GM12878 (cell line): ENCODE measurements around the gene SRBD1. TPM values are rescaled to one million over a fixed set of nuclear protein-coding genes. Genes with fewer than 3 reads are reported as not detected.
A peak's percentile ranks its signal among the peaks of the same experiment; 100 is the strongest.

Experiments
- ATAC-seq: fragments of 200-7000 bp; cut with Tn5 transposase; 3 replicates; pipeline ENCODE4 v1.9.1; 2020; ENCODE audit warnings: mild to moderate bottlenecking, moderate library complexity
- BruUV-seq: library from RNA; stranded (reverse); fragments of 400-500 nt; replicated peaks from 2 replicates; lab custom pipeline; 2021; lab: Mats Ljungman, UMichigan
- CTCF ChIA-PET: fragments of 300-600 bp; sonication (Branson Sonifier 250); formaldehyde crosslinking; extraction: SDS; loops from one replicate; lab custom pipeline; 2021; ENCODE audit warnings: inconsistent platforms; lab: Yijun Ruan, JAX
- POLR2A ChIA-PET: fragments of 350-600 bp; formaldehyde crosslinking; extraction: SDS; loops from one replicate; lab custom pipeline; 2021; ENCODE audit warnings: inconsistent platforms; lab: Charles Lee
- RAD21 ChIA-PET: fragments of 300-600 bp; sonication (Branson Sonifier 250); formaldehyde crosslinking; loops from one replicate; lab custom pipeline; 2023; ENCODE audit warnings: antibody characterized with exemption; ENCODE audit not compliant: unreplicated experiment; lab: Charles Lee
- SMC1A ChIA-PET: fragments of 300-600 bp; sonication (Branson Sonifier 250); formaldehyde crosslinking; loops from one replicate; lab custom pipeline; 2023; ENCODE audit not compliant: unreplicated experiment, uncharacterized antibody; lab: Charles Lee
- DNase-seq: peaks from one replicate; pipeline ENCODE4 v3.0.0-alpha.2; 2011; ENCODE audit warnings: low read depth, low spot score
- FAIRE-seq: peaks from 3 replicates; lab custom pipeline; 2011; peaks lifted over from hg19 to GRCh38; lab: Jason Lieb, UNC
- H2AFZ ChIP-seq: 2 replicates; pipeline ENCODE4 v1.6.0; 2011; ENCODE audit warnings: low read depth, low read length, control low read depth; ENCODE audit not compliant: control insufficient read depth
- H3K27ac ChIP-seq: 2 replicates; pipeline ENCODE4 v1.5.1; 2011; ENCODE audit warnings: control low read depth; ENCODE audit not compliant: control insufficient read depth, insufficient read depth
- H3K27me3 ChIP-seq, 2 experiments: replicated peaks in 1 of 2; 2 replicates each; pipeline versions ENCODE4 v1.6.0 to v1.6.1; 2011; ENCODE audit warnings: low read length in 1 of 2; ENCODE audit not compliant: control insufficient read depth in 2 of 2, insufficient read depth in 2 of 2
- H3K36me3 ChIP-seq, 2 experiments: 2 replicates each; pipeline ENCODE4 v1.5.1; 2011; ENCODE audit warnings: low read length in 1 of 2; ENCODE audit not compliant: control insufficient read depth in 2 of 2, insufficient read depth in 2 of 2
- H3K4me1 ChIP-seq: 2 replicates; pipeline ENCODE4 v1.6.1; 2011; ENCODE audit warnings: mild to moderate bottlenecking, low read length, moderate library complexity, mixed read lengths; ENCODE audit not compliant: control insufficient read depth, insufficient read depth
- H3K4me2 ChIP-seq: 2 replicates; pipeline ENCODE4 v1.6.0; 2011; ENCODE audit warnings: control low read depth; ENCODE audit not compliant: control insufficient read depth, insufficient read depth
- H3K4me3 ChIP-seq: fragments of 200-600 bp; sonication (generic); 2 replicates; pipeline ENCODE4 v1.5.1; 2016
- H3K79me2 ChIP-seq: 2 replicates; pipeline ENCODE4 v1.6.0; 2011; ENCODE audit warnings: low read length; ENCODE audit not compliant: control insufficient read depth, insufficient read depth
- H3K9ac ChIP-seq: 2 replicates; pipeline ENCODE4 v1.8.0; 2011; ENCODE audit warnings: low read length, control low read depth, mixed read lengths; ENCODE audit not compliant: control insufficient read depth, insufficient read depth
- H3K9me3 ChIP-seq: replicated peaks from 3 replicates; pipeline ENCODE4 v1.5.1; 2011; ENCODE audit warnings: mild to moderate bottlenecking, low read length; ENCODE audit not compliant: control insufficient read depth, insufficient read depth
- H4K20me1 ChIP-seq: 2 replicates; pipeline ENCODE4 v1.6.0; 2011; ENCODE audit not compliant: control insufficient read depth, insufficient read depth
- ASH2L ChIP-seq: fragments of 300-600, 200-600 bp; sonication (generic); IDR thresholded peaks from 2 replicates; pipeline ENCODE4 v1.6.1; 2017; ENCODE audit warnings: low read depth, mild to moderate bottlenecking, borderline replicate concordance
- BCL11A ChIP-seq: IDR thresholded peaks from 2 replicates; pipeline ENCODE4 v1.6.1; 2011; ENCODE audit warnings: low read depth, low read length
- CREM ChIP-seq: IDR thresholded peaks from 2 replicates; pipeline ENCODE4 v1.6.1; 2014; ENCODE audit warnings: antibody characterized with exemption, low read depth
- EGR1 ChIP-seq, 2 experiments: IDR thresholded peaks; 1 replicate in 1 of 2; 2 replicates in 1 of 2; pipeline ENCODE4 v1.6.1; 2011 to 2012; ENCODE audit warnings: low read depth in 2 of 2, low read length in 2 of 2, borderline replicate concordance in 1 of 2, mild to moderate bottlenecking in 1 of 2, moderate library complexity in 1 of 2
- NFYA ChIP-seq: IDR thresholded peaks from 2 replicates; pipeline ENCODE4 v1.6.1; 2011; ENCODE audit warnings: low read depth, mild to moderate bottlenecking, low read length, improper control_type of control experiment, borderline replicate concordance
- RAD21 ChIP-seq: IDR thresholded peaks from 2 replicates; pipeline ENCODE4 v1.6.1; 2011; ENCODE audit warnings: mild to moderate bottlenecking, low read depth, low read length, moderate library complexity; ENCODE audit not compliant: insufficient read depth
- TARDBP ChIP-seq: IDR thresholded peaks from 2 replicates; pipeline ENCODE4 v1.6.1; 2016; ENCODE audit warnings: borderline replicate concordance
- TCF12 ChIP-seq: IDR thresholded peaks from 2 replicates; pipeline ENCODE4 v1.6.1; 2011; ENCODE audit warnings: low read depth, mild to moderate bottlenecking, low read length
- WRNIP1 ChIP-seq: IDR thresholded peaks from 2 replicates; pipeline ENCODE4 v1.6.1; 2011; ENCODE audit warnings: low read depth, low read length, improper control_type of control experiment, borderline replicate concordance
- ZBED1 ChIP-seq: IDR thresholded peaks from 2 replicates; pipeline ENCODE4 v1.6.1; 2016; ENCODE audit warnings: borderline replicate concordance
- WGBS: methylation state at CpG from one replicate; pipeline ENCODE4 v1.1.6; 2016; ENCODE audit warnings: low lambda C conversion rate; ENCODE audit not compliant: insufficient replicate concordance, insufficient coverage; ENCODE audit errors: missing lambda C conversion rate; 5-methylcytosine and 5-hydroxymethylcytosine counted together
- in situ Hi-C: fragments of 300-500 bp; cut with MboI; formaldehyde crosslinking; loops from 9 replicates; pipeline ENCODE4 v1.14.3; 2018; ENCODE audit warnings: mixed read lengths
- intact Hi-C: fragments of 100-400 bp; cut with micrococcal nuclease; formaldehyde crosslinking; loops from one replicate; pipeline ENCODE4 v1.14.2; 2022; ENCODE audit not compliant: unreplicated experiment
- polyA plus RNA-seq, 11 experiments: library from polyadenylated mRNA; depleted of rRNA in 4 of 11; unstranded in 6 of 11; stranded (reverse) in 5 of 11; fragments of >200 nt; fragmentation: Nextera tagmentation in 4 of 11; fragmentation: Illumina TruSeq in 1 of 11; extraction: Ambion mirVana in 4 of 11; extraction: Trizol in 1 of 11; gene quantifications; 1 replicate in 1 of 11; 2 replicates in 10 of 11; pipeline versions ENCODE4 v1.2.1 to v1.2.3, GENCODE V29; 2011 to 2016; ENCODE audit warnings: inconsistent platforms in 2 of 11, missing spikeins in 2 of 11, low read depth in 1 of 11
- total RNA-seq, 4 experiments: library from RNA; depleted of rRNA in 3 of 4; stranded (reverse); fragments of >200 nt in 3 of 4; fragmentation: Illumina TruSeq in 1 of 4; extraction: Trizol in 1 of 4; gene quantifications; 2 replicates each; pipeline versions ENCODE4 v1.2.1 to v1.2.3, GENCODE V29; 2013 to 2021
- TF ChIP-seq, protein P1 (sequence below): IDR thresholded peaks from 2 replicates; pipeline ENCODE4 v1.6.1; 2011; ENCODE audit warnings: low read depth, mild to moderate bottlenecking, low read length, moderate library complexity, borderline replicate concordance; ENCODE audit errors: extremely low read depth

SRBD1 gene
- total and polyA plus RNA-seq, 10 of the 15 experiments (the other 5 are each of a cell fraction or from before 2014, with no cell fraction given) = 9.7 to 33.1 (median 20.1) TPM

GRCh38 chr2:45623098-45623497 is 12.0 kb upstream of the SRBD1 start (continued):
- no peak for TF ChIP-seq EGR1 (IDR thresholded peaks at IDR 0.05; ENCODE audit: borderline replicate concordance in 1 of 2, low read depth in 2 of 2, low read length in 2 of 2)
- no peak for TF ChIP-seq CREM
- no peak for TF ChIP-seq RAD21
- TF ChIP-seq WRNIP1 = no peak
- no peak for TF ChIP-seq NFYA
- TF ChIP-seq TARDBP = no peak
- TF ChIP-seq ASH2L = no peak
- no peak for TF ChIP-seq ZBED1
- TF ChIP-seq, all 136 proteins: peak for 0

DNA sequence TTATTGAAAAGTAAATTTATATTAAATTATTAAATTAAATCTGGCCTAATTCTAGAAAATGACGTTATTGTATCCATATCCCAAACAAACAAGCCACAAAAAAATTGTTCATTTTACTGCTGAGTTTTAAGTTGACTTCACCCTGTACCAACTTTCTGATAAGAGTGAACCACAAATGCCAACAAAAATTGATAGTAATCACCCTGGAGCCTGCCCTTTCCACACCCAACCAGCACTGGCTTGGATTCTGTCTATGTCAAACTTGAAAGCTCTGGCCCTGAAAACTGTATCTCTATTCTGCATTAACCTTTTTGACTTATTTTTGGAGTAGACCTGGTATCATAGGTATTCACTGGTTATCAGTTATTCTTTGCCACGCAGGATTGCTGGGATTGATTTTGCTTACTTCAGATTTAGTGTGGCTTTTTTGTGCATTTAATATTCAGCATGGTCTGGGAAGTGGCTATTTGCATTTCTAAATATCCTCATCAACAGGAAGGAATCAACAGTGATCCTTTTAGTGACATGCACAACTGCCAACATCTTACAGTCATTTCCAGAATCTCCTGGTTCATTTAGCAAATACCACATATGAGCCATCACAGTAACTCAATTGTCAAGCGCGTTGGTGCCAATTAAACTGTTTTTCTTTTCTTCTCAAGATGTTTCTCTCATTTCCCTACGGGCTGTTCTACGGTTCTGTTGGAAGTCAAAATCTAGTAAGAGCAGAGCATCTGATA is 11.4 kb upstream of the SRBD1 start:
- Histone ChIP-seq H3K36me3 (no peaks in the 10 kb centered on the region), H3K9me3 (no peaks in the 10 kb centered on the region), H3K4me2 (no peak overlapping the region), H4K20me1 (no peaks in the 10 kb centered on the region), H3K4me1 (no peaks in the 10 kb centered on the region)
- RAD21 ChIA-PET = no interaction called here
- BruUV-seq = no TSS peak
- POLR2A ChIA-PET = no interaction called here
- in situ Hi-C loops (no loop called here), intact Hi-C loops (no loop called here)
- CTCF ChIA-PET = no interaction called here
- TF ChIP-seq, protein P1, sequence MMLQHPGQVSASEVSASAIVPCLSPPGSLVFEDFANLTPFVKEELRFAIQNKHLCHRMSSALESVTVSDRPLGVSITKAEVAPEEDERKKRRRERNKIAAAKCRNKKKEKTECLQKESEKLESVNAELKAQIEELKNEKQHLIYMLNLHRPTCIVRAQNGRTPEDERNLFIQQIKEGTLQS = no peak
- TF ChIP-seq TCF12 (no peak), BCL11A (0 out of 2 replicates have a peak, but pooled peaks have one; percentile 27)
- TF ChIP-seq, all 136 proteins: peak for 1
- no peak for FAIRE-seq
- no peak overlapping the region for H3K4me3 ChIP-seq
- ATAC-seq = peak; percentile 47; the same call in 2 of the 3 replicates
- WGBS = 26% methylated on average over 6 of the region's 6 CpGs
- SMC1A ChIA-PET = no interaction called here
- H3K9ac ChIP-seq = no peak overlapping the region
- H3K27me3 ChIP-seq = peaks cover 0 to 3% of the 10 kb centered on the region in 2 experiments; a peak in 1 of 4 replicates
- DNase-seq = no peak
- H3K79me2 ChIP-seq = no peaks in the 10 kb centered on the region
- no peak overlapping the region for H2AFZ ChIP-seq
- H3K27ac ChIP-seq = no peak overlapping the region
